ENCODE results near the gene SEC11C. TPM values are rescaled to one million over a fixed set of nuclear protein-coding genes. Genes with fewer than 3 reads are reported as not detected.

The SEC11C gene
- total and polyA plus RNA-seq, 3 donors from 2014 or later, result 27.1 to 64.3 (median 38.3) TPM

DNA sequence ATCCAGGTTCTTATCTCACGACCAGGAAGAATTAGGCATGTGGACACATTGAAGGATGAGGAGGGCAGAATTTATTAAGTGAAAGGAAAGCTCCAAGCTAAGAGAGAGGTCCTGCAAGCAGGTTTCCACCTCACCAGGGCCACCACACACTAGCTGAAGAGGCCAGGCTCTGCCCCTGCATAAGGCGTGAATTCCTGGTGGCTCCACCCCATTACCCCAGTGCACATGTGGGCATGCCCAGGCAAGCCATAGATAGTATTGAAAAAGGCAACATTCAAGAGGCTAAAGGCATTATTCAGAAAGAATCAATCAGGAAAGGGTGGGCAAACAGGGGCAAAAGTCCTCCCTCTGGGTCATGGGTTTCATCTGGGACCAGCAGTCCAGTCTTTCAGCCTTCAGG, 49.3 kb downstream of the SEC11C start:
- H3K9me3 ChIP-seq, result no peaks in the 10 kb centered on the region
- no peak overlapping the region for H3K4me3 ChIP-seq
- WGBS, 2 donors, result 79 to 93% methylated on average over 2 of the region's 2 CpGs
- TF ChIP-seq, protein P1, sequence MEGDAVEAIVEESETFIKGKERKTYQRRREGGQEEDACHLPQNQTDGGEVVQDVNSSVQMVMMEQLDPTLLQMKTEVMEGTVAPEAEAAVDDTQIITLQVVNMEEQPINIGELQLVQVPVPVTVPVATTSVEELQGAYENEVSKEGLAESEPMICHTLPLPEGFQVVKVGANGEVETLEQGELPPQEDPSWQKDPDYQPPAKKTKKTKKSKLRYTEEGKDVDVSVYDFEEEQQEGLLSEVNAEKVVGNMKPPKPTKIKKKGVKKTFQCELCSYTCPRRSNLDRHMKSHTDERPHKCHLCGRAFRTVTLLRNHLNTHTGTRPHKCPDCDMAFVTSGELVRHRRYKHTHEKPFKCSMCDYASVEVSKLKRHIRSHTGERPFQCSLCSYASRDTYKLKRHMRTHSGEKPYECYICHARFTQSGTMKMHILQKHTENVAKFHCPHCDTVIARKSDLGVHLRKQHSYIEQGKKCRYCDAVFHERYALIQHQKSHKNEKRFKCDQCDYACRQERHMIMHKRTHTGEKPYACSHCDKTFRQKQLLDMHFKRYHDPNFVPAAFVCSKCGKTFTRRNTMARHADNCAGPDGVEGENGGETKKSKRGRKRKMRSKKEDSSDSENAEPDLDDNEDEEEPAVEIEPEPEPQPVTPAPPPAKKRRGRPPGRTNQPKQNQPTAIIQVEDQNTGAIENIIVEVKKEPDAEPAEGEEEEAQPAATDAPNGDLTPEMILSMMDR (IDR thresholded peaks at IDR 0.05), result no peak
- no peak for TF ChIP-seq POLR2A (IDR thresholded peaks at IDR 0.05)
- H3K27ac ChIP-seq, result no peak overlapping the region
- DNase-seq, result no peak
- intact Hi-C loops (cut with DNase I; ENCODE audit: low total_unique reads), result no loop called here
- no peaks in the 10 kb centered on the region for H3K4me1 ChIP-seq
- no peaks in the 10 kb centered on the region for H3K27me3 ChIP-seq
- no peaks in the 10 kb centered on the region for H3K36me3 ChIP-seq (ENCODE audit: low read depth, missing control alignments)

DNA sequence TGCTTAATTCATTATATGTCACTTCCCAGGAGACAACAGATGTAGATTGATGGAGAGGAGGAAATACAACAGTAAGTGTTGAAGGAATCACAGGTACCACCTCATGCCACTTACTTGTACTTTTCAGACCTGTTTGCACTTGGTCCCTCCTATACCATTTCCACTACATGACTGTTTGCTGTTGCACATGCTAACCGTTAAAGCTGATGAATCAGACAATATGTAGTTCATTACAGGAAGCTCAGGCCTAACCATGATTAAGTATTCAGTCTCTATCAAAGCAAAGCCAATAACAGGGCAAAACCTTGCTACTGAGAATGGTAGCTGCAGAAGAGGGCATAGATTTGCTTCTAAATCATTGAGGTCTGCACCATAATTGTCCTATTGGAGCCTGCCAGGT, 50.1 kb downstream of the SEC11C start:
- Histone ChIP-seq H3K4me1 (no peaks in the 10 kb centered on the region), H3K36me3 (ENCODE audit: low read depth, missing control alignments) (no peaks in the 10 kb centered on the region), H3K9me3 (no peaks in the 10 kb centered on the region), H3K4me3 (no peak overlapping the region), H3K27ac (no peak overlapping the region), H3K27me3 (no peaks in the 10 kb centered on the region)
- no peak for DNase-seq
- intact Hi-C loops (cut with DNase I; ENCODE audit: low total_unique reads), result no loop called here
- WGBS, 2 donors, result 82 to 86% methylated on average over 1 of the region's 1 CpG
- TF ChIP-seq POLR2A (IDR thresholded peaks at IDR 0.05), result no peak
- TF ChIP-seq, protein P1 (IDR thresholded peaks at IDR 0.05), result no peak

DNA sequence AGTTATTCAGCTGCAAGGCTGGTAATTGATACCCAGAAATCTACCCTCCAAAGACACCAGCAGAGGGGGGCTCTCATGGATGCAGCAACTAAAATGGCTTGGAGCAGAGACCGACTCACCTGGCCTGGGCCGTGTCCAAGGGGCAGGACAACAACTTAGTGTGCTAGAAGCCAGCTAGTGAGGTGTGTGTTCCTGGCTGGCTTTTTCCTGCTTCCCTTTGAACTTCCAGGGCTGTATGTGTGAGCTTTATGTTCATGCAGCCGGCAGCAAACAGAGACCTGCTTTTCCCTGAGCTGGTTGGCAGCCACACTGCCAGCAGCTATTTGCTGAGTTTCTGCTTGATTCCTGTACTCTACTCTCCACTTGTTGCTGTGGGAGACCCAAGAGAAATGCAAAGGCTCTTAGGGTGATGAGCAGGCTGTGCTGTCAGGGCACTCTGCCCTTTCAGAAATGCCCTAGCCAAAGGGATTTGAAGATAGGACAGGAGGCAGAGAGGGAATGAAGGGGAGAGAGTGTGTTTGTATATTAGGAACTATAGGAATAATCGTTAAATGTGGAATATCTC, 56.6 kb downstream of the SEC11C start:
- 72 to 81% methylated on average over 3 to 4 of the region's 4 CpGs for WGBS, 2 donors
- no peak for DNase-seq

DNA sequence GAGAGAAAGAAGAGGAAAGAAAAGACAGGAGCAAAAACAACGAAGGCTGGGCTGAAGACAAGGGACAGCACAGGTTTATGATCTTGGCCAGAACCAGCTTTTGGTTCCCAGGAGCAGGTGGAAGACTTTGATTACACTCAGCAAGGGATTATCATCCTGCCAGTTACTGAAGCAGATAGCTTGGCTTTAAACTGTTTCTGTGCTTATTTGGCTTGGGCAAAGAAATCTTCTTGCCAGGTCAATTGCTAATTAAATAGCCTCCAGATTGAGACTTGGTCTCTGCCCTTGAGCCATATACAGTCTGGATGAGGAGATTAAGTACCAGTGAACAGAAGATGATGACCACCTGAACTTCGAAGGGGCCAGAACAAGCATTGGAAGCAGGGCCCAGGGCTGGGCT, 58.0 kb downstream of the SEC11C start:
- H3K27ac ChIP-seq, result no peak overlapping the region
- H3K27me3 ChIP-seq, result no peaks in the 10 kb centered on the region
- DNase-seq, result no peak
- intact Hi-C loops (cut with DNase I; ENCODE audit: low total_unique reads), result no loop called here
- H3K36me3 ChIP-seq (ENCODE audit: low read depth, missing control alignments), result no peaks in the 10 kb centered on the region
- H3K4me3 ChIP-seq, result no peak overlapping the region
- no peaks in the 10 kb centered on the region for H3K9me3 ChIP-seq
- TF ChIP-seq, protein P1 (IDR thresholded peaks at IDR 0.05), result no peak
- TF ChIP-seq POLR2A (IDR thresholded peaks at IDR 0.05), result no peak
- WGBS, 2 donors, result 81 to 83% methylated on average over 2 of the region's 2 CpGs
- no peaks in the 10 kb centered on the region for H3K4me1 ChIP-seq

More for the DNA sequence above, 56.6 kb downstream of the SEC11C start:
- no peak overlapping the region for H3K27ac ChIP-seq
- TF ChIP-seq, protein P1 (IDR thresholded peaks at IDR 0.05), result no peak
- no peaks in the 10 kb centered on the region for H3K4me1 ChIP-seq
- H3K27me3 ChIP-seq, result no peaks in the 10 kb centered on the region
- H3K4me3 ChIP-seq, result no peak overlapping the region
- H3K9me3 ChIP-seq, result no peaks in the 10 kb centered on the region
- no peaks in the 10 kb centered on the region for H3K36me3 ChIP-seq (ENCODE audit: low read depth, missing control alignments)
- intact Hi-C loops (cut with DNase I; ENCODE audit: low total_unique reads), result no loop called here

DNA sequence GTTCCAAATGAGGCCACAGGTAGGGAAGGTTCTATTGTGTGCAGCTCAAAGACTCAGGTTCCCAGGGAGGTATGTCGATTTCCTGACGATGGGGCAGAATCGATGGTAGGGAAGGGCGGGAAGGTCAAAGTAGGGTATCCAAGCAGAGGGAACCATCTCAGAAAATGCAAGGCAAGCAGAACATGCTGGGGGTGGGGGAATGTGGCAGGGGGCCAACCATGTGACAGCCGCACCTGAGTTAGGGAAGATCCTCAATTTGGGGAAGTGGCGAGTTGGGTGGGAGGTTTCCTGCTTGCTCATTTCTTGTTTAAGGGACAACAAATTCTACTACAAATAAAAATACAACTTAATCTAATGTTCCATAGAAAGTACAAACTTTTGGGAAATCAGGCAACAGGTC, 58.5 kb downstream of the SEC11C start:
- TF ChIP-seq, protein P1 (IDR thresholded peaks at IDR 0.05), result no peak
- TF ChIP-seq POLR2A (IDR thresholded peaks at IDR 0.05), result no peak
- no peaks in the 10 kb centered on the region for H3K27me3 ChIP-seq
- 88 to 90% methylated on average over 6 of the region's 6 CpGs for WGBS, 2 donors
- no peaks in the 10 kb centered on the region for H3K4me1 ChIP-seq
- no peak overlapping the region for H3K27ac ChIP-seq
- H3K36me3 ChIP-seq (ENCODE audit: low read depth, missing control alignments), result no peaks in the 10 kb centered on the region
- intact Hi-C loops (cut with DNase I; ENCODE audit: low total_unique reads), result no loop called here
- H3K9me3 ChIP-seq, result no peaks in the 10 kb centered on the region
- H3K4me3 ChIP-seq, result no peak overlapping the region
- no peak for DNase-seq
